GM12873 (cell line): ENCODE results near the gene MICAL2.
A peak's percentile ranks its signal among the peaks of the same experiment; 100 is the strongest.

Experiments
- CTCF ChIP-seq: IDR thresholded peaks from 2 replicates; pipeline ENCODE4 v1.5.1; 2012; ENCODE audit warnings: low read depth, mild to moderate bottlenecking, moderate library complexity, low read length, control low read depth; ENCODE audit not compliant: insufficient read depth; ENCODE audit errors: missing control alignments

Gene MICAL2

GRCh38 chr11:12083380-12083779, 27.0 kb upstream of the MICAL2 start:
- TF ChIP-seq CTCF: peak; percentile 28

DNA sequence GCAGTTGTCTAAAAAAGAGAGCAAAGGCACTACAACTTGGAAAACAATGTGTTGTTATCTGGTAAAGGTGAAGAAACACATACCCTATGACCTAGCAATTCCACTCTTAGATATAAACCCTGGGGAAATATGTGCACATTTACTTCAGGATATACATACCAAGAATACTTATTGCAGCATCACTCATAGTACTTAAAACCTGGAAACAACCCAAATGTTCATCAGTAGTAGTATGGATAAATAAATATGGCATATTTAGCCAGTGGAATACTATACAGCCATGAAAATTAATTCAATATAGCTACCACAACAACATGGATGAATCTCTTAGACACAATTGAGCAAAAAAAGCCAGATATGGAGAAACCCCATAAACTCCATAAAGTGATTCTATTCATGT, 26.1 kb upstream of the MICAL2 start:
- no peak for TF ChIP-seq CTCF

GRCh38 chr11:12085371-12086251, 24.8 kb upstream of the MICAL2 start:
- TF ChIP-seq CTCF: no peak

- no peak for TF ChIP-seq CTCF
Observed at GRCh38 chr11:12086271-12087074, 23.9 kb upstream of the MICAL2 start.

DNA sequence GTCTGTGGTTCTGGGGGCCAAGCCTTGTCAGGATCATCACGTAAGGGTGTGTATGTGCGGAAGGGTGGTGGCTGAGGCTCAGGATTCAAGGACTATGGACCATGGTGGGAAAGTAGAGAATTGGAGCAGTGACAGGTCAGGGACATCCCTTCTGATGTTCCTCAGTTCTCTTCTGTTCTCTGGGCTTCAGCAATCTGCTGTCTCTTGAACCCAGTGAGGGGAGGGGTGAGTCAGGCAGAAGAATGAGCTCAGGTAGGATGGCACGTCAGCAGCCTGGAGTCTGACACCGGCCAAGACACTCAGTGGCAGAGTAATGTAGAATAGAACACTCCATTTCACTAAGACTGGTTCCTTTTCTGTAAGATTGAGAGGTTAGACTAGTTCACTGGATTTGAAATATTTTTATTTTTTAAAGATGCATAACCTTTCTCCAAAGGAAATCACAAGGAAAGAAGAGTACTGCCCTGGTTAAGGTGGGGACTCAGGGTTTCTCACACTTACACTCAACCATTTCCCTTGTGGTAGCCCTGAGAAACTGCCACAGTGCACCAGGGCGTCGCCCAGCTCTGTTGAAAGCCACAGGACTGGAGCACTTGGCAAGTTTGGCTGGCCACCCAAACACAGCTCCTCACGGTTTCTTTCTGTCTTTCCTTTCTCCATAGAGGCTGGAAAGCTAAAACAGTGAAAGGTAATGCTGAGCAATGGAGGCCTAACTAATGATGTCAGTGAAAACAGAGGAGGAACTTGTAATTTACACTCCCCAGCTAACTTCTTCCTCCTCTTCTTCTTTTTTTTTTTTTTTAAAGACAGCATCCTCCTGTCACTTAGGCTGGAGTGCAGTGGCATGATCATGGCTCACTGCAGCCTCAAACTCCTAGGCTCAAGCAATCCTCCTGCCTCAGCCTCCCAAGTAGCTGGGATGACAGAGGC, 23.1 kb upstream of the MICAL2 start:
- peak; percentile 32 for TF ChIP-seq CTCF

DNA sequence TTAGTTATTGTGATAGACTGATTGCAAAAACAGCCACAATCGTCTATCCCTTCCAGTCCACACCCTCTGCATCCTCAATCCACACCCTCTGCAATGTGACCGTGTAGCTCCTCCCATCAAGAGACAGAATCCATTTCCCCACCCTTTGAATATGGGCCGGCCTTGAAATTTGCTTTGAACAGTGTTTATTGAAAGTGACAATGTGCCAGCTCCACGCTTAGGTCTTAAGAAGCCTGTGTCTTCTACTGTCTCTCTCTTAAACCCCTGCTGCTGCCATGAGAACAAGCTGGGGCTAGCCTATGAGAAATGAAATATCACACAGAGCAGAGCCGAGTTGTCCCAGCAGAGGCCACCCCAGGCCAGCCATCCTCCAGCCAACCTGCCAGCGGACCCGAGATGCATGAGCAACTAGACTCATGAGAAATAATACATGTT, 22.3 kb upstream of the MICAL2 start:
- TF ChIP-seq CTCF: no peak
